Urothelium cell line (cell line): Measurements from ENCODE around the gene SGK1.
A peak's percentile ranks its signal among the peaks of the same experiment; 100 is the strongest.

Experiments
- DNase-seq: peaks from one replicate; pipeline ENCODE4 v3.0.0; 2011; ENCODE audit warnings: low spot score, mixed read lengths
- FAIRE-seq: peaks from 2 replicates; lab custom pipeline; 2011; peaks lifted over from hg19 to GRCh38; lab: Jason Lieb, UNC

Gene SGK1

DNA sequence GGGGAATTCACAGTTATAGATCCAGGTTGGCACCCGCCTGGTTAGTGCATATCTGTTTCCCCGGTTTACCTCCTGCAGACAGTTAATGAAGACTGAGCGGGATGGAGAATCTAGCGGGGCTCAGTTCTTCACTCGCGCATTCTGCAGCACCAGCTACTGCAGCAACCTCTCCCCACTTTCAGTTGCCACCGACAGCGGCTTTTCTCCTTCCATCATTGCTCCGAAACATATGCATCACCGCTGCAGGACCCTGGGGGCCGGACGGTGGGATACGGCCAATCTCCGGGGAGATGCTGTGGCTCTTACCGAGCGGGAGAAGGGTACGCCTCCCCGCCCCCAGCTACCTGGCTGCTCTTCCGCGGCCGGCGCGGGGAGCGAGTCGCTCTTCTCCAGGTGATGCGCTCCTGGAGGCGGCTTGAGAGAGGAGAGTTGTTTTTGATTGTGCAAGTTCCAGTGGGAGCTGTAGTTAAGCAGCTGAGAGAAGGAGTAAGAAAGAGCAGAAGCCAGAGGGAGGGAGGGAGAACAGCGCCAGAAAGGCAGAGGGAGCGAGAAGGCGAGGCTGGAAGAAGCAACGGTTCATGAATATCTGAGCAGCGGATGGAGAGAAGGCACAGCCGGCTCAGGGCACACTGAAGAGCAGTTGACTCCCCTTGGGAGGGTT, at the start of gene SGK1:
Gene SGK1, minus strand, starts transcription at position 642 of the 661 bp plus-strand sequence. CDS start 652 bp downstream, outside the sequence.
- DNase-seq (peak; percentile 23), FAIRE-seq (no peak)

DNA sequence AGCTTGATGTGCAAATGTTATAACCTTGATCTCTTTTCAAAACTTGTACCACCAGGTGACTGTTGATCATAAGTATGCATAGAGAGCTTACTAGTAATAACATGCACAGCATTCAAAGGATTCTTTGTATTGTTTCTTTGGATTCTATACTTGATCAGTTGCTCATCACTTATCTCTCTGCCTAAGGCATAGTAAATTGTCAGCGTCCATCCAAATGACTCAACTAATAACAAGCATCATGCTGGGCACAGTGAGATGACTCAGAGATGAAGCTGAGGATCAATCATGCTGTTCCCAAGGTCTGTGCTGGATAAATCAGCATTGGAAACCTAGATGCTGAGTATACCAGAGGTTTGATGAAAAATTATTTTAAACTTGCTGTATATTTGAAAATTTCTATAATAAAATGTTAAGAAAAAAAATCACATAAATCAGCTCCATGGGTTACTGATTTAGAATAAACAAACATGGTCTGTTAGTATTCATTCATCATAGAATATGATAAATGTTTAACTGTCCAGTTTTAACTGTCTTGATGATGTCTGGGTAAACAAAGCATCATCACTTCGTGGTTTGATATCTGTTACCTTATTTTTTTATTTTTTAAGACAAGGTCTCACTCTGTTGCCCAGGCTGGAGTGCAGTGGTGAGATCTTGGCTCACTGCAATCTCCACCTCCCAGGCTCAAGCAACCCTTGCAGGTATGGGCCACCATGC, 45.6 kb upstream of the SGK1 start:
- FAIRE-seq (no peak), DNase-seq (peak; percentile 40)

DNA sequence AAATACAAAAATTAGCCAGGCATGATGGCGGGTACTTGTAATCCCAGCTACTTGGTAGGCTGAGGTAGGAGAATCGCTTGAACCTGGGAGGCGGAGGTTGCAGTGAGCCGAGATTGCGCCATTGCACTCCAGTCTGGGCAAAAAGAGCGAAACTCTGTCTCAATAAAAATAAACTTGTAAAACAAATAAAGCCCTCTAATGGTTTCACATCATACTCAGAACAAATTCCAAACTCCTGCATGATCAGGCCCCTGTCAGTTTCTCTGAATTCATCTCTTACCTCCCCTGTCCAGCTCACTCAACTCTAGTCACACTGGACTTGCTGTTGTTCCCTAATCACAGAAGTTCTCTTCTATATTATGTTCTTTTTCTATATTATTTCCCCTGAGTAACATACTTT, 43.1 kb upstream of the SGK1 start:
- FAIRE-seq (no peak), DNase-seq (no peak)

DNA sequence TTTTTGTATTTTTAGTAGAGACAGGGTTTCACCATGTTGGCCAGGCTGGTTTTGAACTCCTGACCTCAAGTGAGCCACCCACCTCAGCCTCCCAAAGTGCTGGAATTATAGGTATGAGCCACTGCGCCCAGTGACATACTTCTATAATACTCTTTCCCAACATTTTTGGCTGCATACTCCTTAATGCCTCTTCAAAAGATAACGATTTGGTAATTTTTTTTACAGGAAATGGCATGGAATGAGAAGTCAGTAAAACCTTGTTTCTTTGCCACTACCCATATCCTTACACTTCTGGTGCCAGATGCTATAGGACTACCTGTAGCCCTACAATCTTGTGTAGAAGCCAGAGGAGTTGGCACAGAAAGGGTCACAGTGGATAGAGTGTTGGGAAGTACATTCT, 41.4 kb upstream of the SGK1 start:
- DNase-seq: no peak
- FAIRE-seq: no peak

DNA sequence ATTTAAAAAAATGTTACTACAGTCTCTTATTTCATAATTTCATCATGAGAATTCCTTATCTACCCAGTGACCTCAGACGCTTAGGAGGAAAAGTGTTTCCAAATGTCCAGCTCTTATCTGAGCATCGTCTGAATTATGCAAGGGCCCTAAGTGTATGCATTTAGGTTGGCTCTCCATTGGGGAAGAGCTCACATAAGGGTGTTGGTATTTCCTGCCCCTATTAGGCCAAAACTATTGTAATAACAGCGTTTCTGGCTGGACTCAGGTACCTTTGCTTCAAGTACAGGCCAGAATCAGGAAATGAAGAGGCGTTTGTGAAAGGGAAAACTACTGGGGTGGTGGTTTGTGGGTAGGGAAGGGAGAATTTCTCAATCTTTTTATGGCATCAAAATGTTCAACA, 40.4 kb upstream of the SGK1 start:
- FAIRE-seq: no peak
- no peak for DNase-seq

DNA sequence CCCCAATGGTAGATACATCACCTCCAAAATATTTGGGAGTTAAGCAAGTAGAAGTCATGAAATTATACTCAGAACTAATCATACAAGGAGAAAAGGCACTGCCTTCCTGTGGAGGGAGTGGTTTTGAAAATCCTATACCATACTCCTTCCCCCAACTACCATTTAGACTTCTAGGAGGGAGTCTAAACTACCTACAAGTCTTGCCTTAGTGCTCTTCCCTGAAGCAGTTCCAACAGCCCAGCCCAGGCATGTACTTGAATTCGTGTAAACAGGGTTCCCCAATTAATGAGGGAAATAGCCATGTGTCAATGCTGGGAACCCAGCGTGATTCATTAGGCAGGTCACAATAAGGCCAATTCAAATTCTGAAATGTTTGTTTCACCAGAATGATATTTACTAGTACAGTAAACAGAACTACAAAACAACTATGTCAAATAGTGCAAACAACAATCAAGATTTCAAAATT, 39.1 kb upstream of the SGK1 start:
- DNase-seq (no peak), FAIRE-seq (no peak)

DNA sequence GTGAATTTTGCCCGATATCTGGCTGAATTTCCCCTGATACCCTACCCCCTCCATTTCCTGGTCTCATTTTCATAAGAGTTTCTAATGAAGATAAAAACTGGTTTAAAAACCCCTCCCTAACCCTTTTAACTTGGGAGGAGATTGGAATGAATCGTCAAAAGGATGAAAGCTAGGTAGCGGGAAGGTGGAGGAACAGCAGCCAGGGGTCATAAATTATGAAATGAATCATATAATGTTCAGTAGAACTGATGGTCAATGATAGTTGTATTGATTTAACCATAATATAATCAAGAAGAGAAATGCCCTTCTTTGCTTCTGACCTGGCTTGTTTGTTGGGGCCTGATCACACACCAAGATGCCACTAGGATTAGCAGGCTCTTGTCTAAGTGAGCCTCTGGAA, 38.5 kb upstream of the SGK1 start:
- DNase-seq (no peak), FAIRE-seq (no peak)

DNA sequence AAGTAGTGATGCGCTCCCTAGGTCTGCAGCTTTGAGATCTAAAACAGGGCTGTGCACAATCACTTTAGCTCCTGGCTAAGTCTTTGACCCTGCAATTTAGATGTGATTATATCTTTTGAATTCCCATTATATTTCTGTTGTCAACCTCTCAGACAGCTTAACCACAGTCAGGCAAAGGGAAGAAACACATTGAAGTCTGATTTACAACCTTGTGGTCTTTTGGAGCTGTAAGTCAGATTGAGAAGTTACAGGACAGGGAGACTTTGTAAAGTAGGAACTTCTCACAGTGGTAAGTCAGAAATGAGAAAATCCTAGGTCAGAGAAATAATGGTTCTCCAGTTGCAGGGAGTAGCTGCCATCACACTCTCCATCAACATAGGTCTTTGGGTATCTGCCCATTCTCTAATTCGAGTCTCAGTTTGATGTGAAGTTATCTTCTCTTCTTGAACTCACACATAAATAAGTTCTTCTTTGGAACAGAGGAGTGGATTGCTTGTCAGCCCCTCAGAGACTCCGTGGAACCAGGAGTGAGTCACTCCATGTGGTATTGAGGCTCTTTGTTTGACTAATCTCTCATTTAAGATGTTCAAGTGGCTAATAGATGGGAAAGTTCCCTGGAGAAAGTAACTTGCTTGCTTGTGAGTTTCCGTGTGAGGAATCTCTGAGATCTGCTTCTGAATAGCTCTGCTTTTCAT, 35.0 kb upstream of the SGK1 start:
- FAIRE-seq (no peak), DNase-seq (no peak)

DNA sequence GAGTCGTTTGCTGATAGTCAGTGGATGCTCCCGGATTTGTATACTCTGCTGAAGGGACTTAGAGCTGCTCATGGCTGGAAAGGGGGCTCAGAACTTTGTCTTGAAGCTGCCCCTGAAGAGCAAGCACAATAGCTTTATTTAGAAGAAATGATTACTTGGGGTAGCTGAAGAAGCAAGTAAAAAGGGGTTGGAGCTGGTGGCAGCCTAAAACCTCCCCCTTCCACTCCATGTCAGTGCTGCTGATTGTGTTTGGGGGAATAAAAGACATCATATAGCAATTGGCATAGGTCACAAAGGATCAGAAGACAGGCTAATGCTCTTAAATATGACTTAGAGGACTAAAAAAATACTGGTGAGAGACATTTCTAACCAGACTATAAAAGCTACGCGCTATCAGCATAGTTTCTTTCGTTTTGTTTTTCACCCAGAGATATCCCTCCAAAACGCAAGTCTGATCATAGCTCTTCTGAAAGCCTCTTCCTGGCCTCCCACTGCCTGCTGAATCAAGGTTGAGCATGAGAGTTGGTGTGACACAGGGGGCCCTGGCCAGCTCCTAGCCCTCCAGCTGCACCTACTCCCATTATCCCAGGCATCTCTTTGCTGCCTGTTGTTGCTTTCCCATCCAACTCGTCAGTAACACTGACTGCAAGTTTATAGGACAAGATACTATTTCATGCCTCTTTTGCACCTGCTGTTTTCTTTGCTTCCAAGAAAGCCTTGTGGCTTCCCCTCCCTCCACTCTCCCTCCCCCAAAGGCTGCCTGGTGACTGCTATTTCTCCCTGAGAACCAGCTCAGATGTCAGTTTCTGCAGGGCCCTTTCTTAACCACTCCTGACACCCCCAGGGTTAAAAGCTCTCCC, 33.9 kb upstream of the SGK1 start:
- FAIRE-seq: peak; percentile 40

DNA sequence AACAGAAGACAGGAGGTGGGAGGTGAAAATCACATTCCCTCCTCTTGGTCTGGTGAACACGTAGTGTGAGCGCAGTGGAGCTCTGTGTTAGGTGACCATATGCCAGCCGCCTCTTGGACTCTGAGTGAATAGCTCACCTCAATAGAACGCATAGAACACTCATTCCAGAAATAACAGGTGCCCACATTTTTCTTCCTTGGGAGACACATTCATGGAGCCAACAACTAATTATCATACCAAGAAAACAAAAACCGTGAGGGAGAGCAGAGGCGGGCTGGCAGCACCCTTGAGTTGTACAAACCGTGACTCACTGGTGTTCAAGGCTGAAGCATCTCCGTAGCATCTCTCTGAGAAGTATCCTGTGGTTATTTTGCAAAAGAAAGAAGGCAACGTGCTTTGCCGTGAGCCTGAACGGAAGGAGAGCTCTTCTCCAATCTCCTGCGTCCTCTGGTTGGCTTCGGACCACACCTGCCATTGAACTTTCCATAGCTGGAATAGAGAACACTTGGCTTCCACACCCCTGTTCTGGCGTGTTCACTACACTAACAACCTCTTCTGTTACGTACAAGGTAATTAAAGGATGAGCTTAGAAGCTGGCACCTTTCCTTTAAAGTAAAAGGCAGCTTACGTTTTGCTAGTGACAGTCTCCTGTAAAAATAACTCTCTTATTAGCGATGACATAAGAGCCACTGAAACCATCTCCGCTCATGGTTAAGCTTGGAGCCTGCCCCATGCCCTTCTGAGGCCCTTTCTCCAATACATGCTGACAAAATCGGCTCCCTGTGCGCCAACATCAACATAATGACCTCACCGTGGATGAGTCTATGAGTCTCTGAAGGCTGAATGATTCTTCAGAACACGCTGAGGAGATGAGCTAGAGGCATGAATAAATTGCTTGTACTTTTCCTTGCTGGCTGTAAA, 30.2 kb upstream of the SGK1 start:
- peak; percentile 45 for DNase-seq
- no peak for FAIRE-seq

More for the DNA sequence above, 33.9 kb upstream of the SGK1 start:
- no peak for DNase-seq

DNA sequence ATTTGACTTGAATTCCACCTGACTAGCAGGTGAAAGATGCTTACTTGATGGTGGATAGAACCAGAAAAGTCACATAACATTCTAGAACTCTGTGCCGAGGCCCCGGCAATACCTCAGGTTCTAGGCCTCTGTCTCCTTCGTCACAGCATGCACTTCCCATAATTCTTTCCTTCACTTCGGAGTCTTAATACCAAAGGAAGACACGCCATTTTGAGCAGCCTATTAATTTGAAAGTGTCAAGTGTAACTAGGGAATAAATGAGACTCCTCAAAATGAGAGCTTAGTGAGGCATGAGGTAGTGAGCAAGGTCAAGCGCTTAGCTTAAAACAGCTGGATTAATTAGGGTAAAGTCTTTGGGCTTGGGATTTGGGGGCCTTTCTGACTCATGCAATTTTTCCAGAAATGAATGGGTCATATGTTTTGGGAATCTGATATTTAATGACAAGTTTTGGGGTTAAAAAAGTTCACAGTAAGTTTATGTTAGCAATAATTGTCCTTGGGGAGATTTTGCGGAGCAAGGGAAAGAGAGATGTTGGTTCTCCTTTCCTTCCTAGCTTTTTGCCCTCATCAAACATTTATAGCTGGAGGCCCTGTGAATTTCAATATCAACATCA, 29.1 kb upstream of the SGK1 start:
- FAIRE-seq (no peak), DNase-seq (no peak)

DNA sequence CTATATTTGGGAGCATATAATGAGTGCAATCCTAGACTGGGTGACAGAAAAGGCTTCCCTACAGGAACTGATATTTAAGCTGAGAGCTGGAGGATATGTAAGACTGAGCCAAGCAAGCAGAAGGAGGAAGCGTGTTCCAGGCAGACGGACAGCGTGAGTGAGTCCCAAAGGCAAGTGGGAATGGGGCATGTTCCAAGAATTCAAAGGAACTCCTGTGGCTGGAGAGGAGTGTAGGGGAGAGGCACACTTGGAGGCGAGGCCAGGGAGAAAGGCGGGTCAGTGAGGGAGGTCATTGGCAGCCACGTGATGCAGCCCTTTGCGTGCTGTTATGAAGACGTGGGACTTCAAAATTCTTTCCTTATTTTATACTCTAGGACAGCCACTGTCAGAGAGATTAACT, 27.9 kb upstream of the SGK1 start:
- DNase-seq: no peak
- FAIRE-seq: no peak

DNA sequence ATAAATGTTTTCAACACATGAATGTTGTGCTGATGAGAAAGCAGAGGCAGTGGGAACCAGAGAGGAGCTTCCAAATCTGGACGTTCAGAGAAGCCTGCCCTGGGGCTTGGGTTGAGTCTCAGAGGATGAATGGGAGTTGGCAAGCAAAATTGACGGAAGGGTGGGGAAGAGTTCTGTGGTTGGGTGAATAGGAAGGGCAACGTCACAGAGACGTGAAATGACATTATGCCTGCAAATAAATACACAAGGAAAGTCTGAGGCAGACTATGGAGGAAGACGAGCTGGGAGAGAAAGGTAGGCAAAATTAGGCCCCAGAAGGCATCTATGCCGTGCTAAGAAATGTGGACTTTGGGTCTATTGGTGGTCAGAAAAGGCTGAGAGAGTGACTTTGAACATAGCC, 25.2 kb upstream of the SGK1 start:
- DNase-seq (no peak), FAIRE-seq (no peak)

DNA sequence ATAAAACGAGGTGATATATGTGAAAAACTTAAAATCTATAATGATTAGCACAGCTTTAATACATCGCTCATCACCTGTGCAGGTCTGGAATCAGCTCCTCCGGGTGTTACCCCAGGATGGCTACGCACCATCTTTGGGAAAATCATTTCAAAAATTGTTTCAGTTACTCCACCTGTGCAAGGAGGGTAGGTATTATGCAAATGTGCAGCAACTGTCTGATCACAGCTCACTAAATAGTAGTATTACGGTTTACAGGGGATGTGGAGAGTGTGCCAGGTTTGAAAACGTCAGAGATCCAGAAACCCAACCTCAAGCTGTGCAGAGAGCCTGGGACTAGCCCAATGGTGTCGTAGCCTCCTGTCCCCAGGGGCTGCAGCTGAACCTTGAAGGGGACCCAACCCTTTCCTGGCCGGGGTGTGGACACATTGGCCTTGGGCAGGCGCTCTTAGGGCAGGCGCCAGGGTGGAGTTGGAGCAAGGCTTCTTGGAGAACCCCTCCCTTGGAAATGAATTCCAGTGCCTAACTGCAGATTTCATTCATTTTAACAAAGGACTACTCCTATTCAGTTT, 24.2 kb upstream of the SGK1 start:
- no peak for DNase-seq
- FAIRE-seq: no peak

DNA sequence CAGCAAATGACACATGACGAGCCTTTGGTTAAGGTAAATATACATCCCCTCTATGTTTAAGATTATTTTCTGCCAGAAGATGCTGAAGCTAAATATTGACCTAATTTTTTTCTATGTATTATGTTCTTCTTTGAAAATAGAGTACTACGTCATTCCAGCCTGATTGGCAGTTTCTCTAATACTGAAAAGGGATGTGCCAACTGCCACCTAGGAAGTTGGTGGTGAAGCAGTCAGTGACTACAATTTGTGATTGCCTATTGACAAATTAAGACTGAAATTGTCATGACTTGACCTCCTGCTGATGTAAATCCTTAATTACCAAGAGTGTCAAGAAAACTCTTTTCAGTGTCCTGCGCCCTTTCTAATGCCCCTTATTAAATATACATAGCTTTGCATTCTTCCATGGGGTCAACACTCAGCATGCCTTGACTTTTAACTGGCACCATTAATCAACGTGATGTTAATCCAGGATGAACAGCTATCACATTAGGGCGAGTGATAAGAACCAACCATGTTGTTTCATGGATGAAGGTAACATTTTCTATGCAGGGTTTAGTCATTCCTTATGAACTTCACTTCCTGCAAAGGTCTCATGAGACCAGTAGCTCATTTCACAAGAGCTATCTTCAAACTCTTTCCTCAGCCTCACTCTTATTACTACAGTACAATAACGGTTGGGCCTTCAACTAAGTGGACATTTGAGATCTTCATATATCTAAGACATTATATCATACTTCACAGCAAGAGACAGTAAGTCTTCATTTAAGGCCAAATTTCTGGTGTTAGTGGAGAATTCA, 22.5 kb upstream of the SGK1 start:
- FAIRE-seq (no peak), DNase-seq (no peak)

DNA sequence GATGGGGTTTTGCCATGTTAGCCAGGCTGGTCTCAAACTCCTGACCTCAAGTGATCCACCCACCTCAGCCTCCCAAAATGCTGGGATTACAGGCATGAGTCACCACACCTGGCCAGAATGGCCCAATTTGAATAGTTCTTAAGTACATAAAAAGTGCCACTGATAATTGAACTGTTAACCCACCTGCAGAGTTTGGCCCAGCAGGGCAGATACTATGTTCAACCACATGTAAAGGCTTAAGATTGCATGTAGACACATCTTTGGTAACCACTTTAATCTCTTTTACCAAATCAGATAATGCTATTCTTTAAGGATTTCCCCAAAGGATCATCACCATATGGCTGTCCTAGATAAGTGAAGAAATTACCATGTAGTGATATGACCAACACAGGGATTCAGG, 21.3 kb upstream of the SGK1 start:
- DNase-seq (no peak), FAIRE-seq (no peak)

DNA sequence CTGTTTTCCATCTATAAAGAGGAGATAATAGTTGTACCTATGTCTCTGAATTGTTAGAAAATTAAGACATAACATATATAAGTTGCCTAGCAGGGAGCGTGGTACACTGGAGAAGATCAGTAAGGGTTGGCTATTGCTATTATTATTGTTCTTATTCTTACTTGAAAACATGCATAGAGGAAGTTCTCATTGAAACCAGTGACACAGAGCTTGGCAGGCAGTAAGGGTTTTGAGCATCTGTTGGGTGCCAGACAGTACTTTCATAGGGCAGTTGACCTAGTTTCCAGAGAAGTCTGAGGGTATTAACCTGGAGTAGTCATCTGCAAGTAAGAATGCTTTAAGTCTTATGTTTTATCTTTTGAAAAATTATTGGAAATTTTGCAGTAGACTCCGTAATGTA, 13.3 kb upstream of the SGK1 start:
- DNase-seq (no peak), FAIRE-seq (no peak)

DNA sequence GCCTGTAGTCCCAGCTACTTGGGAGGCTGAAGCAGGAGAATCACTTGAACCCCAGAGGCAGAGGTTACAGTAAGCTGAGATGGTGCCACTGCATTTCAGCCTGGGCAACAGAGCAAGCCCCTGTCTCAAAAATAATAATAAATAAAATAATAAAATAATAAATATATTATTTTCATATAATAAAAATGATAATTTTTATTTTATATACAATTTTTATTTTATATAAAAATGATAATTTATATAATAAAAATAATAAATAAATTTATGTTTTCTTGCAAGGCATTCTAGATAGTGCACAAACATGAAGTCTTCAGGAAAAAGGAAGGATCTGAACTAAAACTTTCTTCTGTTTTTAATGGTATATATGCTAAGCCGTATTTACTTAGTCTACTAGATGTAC, 12.6 kb upstream of the SGK1 start:
- no peak for DNase-seq
- FAIRE-seq: no peak
